Subcutaneous abdominal adipose tissue (tissue), 5 donors: ENCODE results near the gene RAB8A.
A peak's percentile ranks its signal among the peaks of the same experiment; 100 is the strongest.
"Not testable (repeated sequence)": the region's sequence is repeated elsewhere in the genome, so short reads cannot be mapped to it uniquely, and the experiment has no call there.

Source experiments
- H3K27ac ChIP-seq: one replicate; pipeline ENCODE4 v1.7.0; 2013; ENCODE audit warnings: low read depth, mild to moderate bottlenecking, inconsistent platforms, low read length, moderate library complexity
- H3K27me3 ChIP-seq, 5 donors: one replicate each; pipeline ENCODE4 v1.7.0; 2013; ENCODE audit warnings: low read length in 5 of 5, inconsistent platforms in 1 of 5; ENCODE audit not compliant: control insufficient read depth in 5 of 5, insufficient read depth in 4 of 5
- H3K36me3 ChIP-seq, 5 donors: one replicate each; pipeline ENCODE4 v1.7.0; 2013; ENCODE audit warnings: low read length in 5 of 5; ENCODE audit not compliant: control insufficient read depth in 5 of 5, insufficient read depth in 5 of 5
- H3K4me1 ChIP-seq, 5 donors: one replicate each; pipeline ENCODE4 v1.7.0; 2013; ENCODE audit warnings: low read length in 5 of 5, mild to moderate bottlenecking in 3 of 5, moderate library complexity in 1 of 5; ENCODE audit not compliant: control insufficient read depth in 5 of 5, insufficient read depth in 5 of 5
- H3K4me3 ChIP-seq, 5 donors: one replicate each; pipeline ENCODE4 v1.7.0; 2013; ENCODE audit warnings: low read length in 5 of 5, low read depth in 1 of 5
- H3K9ac ChIP-seq, 5 donors: one replicate each; pipeline ENCODE4 v1.7.0; 2013; ENCODE audit warnings: low read length in 5 of 5, mild to moderate bottlenecking in 4 of 5, moderate library complexity in 3 of 5
- H3K9me3 ChIP-seq, 5 donors: one replicate each; pipeline ENCODE4 v1.7.0; 2013; ENCODE audit warnings: low read length in 5 of 5; ENCODE audit not compliant: control insufficient read depth in 5 of 5
- donor health status: healthy.
- donor health status: healthy.
- donor health status: healthy.
- donor health status: healthy.
- donor health status: healthy.

The RAB8A gene

DNA sequence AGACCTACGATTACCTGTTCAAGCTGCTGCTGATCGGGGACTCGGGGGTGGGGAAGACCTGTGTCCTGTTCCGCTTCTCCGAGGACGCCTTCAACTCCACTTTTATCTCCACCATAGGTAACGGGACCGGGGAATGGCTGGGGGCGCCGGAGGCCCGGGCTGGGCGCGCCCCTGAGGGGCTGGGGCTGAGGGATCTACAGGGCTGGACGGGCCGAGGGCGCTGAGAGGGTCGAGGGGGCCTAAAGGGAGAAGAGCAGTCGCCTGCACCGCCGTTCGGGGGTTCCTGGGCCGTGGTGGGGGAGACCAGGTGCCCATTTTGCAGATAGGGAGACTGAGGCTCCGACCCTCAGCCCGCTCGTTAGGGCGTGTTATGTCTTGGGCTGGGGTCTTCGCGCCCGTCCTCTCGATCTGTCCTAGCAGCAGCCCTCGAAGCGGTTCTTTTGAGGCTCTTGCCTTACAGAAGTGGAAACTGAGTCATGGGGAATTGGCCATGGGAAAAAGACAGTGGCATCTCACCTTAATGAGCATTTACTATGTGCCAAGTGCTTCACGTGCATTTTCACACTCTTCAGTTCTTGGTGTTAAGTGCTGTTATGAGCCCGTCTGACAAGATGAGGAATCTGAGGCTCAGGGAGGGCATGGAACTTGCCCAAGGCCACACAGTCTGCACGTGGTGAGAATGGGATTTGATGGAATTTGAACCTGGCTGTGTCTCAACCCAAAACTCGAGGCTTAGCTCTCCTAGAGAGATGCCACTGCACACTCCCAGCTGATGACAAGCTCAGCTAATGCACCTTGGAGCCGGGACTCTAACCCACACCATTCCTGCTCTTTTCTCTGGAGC lies 442 bp downstream of the RAB8A start:
- Histone ChIP-seq H3K9ac (peak overlapping the region; percentile 22 to 97 (median 90)), H3K4me3 (peak overlapping the region; percentile 70 to 97 (median 90)), H3K27me3 (no peaks in the 10 kb centered on the region), H3K27ac (peak overlapping the region; percentile 78), H3K36me3 (peaks cover 0 to 4% (median 0%) of the 10 kb centered on the region in 5 donors), H3K9me3 (no peaks in the 10 kb centered on the region), H3K4me1 (peaks cover 6 to 33% (median 27%) of the 10 kb centered on the region in 5 donors)

DNA sequence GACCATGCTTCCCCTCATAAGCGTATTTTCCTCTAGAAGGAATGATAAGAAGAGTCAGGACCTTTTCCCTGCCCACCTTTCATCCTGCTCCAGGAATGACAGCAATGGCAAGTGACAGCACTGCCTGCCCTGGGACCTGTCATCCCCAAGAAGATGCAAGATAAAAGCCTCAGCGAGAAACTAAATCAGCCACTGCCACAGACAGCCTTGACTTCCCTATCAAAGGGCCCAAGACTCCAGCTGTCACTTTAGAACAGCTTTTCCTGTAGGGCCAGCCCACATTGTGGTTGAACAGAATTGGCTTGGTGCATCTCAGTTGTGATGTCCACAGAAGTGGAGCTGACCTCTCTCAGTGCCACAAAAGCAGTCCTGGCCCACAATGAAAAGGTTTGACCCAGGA lies 1.1 kb downstream of the RAB8A start:
- H3K36me3 ChIP-seq = peaks cover 0 to 6% (median under 1%) of the 10 kb centered on the region in 5 donors
- no peaks in the 10 kb centered on the region for H3K27me3 ChIP-seq
- H3K27ac ChIP-seq = no peak overlapping the region
- no peaks in the 10 kb centered on the region for H3K9me3 ChIP-seq
- H3K4me3 ChIP-seq = peak overlapping the region; percentile 70 to 97 (median 90)
- peak overlapping the region in 4 of 5 donors; percentile 22 to 97 (median 92) for H3K9ac ChIP-seq
- H3K4me1 ChIP-seq = peaks cover 6 to 36% (median 28%) of the 10 kb centered on the region in 5 donors

DNA sequence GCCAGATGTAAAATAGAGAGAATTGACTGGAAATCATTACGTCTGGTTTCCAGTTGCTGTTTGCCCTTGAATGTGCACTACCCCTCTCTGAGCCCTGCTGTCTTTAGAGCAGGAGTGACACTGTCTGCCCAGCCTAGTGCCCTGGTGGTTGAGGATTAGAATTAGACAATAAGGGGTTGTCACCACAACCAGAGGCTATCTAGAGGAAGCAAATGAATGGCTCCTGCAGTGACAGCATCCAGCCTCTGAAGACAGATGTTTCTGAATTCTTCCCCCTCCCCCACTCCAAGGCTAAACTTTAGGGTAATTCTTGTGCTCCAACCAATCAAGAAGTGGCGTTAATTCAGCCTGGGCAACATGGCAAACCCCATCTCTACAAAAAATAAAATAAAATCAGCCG lies 2.0 kb downstream of the RAB8A start:
- H3K9ac ChIP-seq = no peak overlapping the region
- no peaks in the 10 kb centered on the region for H3K27me3 ChIP-seq
- peaks cover 6 to 43% (median 34%) of the 10 kb centered on the region in 5 donors for H3K4me1 ChIP-seq
- H3K36me3 ChIP-seq = peaks cover 0 to 16% (median 10%) of the 10 kb centered on the region in 5 donors
- H3K9me3 ChIP-seq = no peaks in the 10 kb centered on the region
- H3K27ac ChIP-seq = no peak overlapping the region
- H3K4me3 ChIP-seq = no peak overlapping the region

DNA sequence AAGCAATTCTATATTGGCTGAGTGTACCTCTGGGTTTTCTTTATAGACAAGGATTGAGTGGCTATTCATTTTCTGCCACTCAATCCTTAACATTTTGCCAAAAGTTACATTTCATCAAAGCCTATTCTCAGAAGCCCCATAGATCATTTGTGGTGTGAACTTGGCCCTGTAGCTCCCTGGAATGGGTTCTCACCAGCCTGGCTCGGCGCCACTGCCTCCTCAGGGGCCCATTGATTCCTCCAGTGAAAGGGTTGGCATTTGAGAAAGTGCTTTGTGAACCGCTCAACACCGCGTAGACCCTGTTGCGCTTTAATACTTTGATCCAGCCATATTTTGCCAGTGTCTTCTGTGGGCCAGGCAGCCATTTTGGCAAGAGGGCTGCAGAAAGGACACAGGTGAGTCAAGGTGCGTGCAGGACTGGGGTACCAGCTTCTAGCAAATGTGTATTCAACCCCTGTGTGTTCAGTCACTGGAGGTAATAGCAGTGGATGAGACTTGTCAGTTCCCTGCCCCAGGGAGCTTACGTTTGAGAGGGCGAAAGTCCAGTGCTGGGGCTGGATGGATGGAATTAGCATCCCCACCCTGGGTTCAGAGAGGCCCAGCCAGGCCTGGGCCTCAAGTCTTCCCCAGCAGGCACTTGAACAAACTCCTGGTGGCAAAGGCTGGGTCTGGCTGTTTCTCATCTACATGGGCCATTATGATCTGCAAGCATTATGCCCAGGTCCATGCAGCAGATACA lies 3.8 kb downstream of the RAB8A start:
- Histone ChIP-seq H3K36me3 (peaks cover 0 to 28% (median 20%) of the 10 kb centered on the region in 5 donors), H3K9ac (no peak overlapping the region), H3K4me1 (peaks cover 6 to 43% (median 34%) of the 10 kb centered on the region in 5 donors), H3K27ac (no peak overlapping the region), H3K27me3 (no peaks in the 10 kb centered on the region), H3K9me3 (no peaks in the 10 kb centered on the region), H3K4me3 (no peak overlapping the region)

DNA sequence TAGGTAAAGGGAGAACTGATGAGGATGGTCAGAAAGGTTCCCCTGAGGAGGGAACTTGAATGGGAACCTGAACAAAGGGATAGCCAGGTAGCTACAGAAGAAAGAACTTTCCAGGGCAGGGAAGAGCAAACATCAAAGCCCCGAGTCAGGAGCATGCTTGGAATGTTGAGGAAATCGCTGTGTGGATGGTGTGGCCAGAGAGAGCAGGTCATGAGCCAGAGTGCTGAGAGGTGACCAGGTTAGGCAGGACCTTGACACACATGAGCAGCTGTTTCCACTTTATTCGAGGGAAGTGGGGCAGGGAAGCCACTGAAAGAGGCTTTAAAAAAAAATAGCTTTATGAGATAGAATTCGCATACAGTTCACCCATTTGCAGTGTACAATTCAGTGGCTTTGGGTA lies 4.4 kb downstream of the RAB8A start:
- H3K36me3 ChIP-seq = peaks cover 0 to 32% (median 22%) of the 10 kb centered on the region in 5 donors
- H3K27me3 ChIP-seq = no peaks in the 10 kb centered on the region
- peak overlapping the region in 1 of 5 donors; percentile 4 for H3K9ac ChIP-seq
- H3K4me3 ChIP-seq = no peak overlapping the region
- H3K27ac ChIP-seq = no peak overlapping the region
- H3K9me3 ChIP-seq = no peaks in the 10 kb centered on the region
- peaks cover 6 to 39% (median 31%) of the 10 kb centered on the region in 5 donors for H3K4me1 ChIP-seq

DNA sequence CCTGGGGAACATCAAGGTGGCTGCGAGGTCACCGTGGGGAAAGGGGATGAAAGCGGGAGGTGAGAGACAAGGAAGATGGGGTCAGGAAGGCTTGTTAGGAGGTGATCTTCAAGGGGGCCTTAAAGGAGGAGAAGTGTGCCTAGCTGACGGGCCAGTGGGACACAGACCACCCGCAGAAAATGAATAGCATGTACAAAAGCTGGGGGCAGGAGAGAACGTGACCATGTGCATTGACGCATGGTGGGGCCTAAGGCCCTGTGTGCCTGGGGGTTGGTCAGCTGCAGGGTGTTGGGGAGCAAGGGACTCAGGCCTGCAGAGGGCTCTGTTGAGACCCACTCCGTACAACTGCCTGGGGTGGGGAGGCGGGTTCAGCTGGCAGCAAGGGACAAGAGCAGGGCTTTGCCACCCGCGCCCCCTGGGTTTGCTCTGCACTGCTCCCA lies 5.9 kb downstream of the RAB8A start:
- H3K9ac ChIP-seq = no peak overlapping the region
- peaks cover 4 to 28% (median 22%) of the 10 kb centered on the region in 5 donors for H3K4me1 ChIP-seq
- no peaks in the 10 kb centered on the region for H3K9me3 ChIP-seq
- H3K27ac ChIP-seq = no peak overlapping the region
- peaks cover 0 to 47% (median 37%) of the 10 kb centered on the region in 5 donors for H3K36me3 ChIP-seq
- H3K27me3 ChIP-seq = no peaks in the 10 kb centered on the region
- H3K4me3 ChIP-seq = no peak overlapping the region

DNA sequence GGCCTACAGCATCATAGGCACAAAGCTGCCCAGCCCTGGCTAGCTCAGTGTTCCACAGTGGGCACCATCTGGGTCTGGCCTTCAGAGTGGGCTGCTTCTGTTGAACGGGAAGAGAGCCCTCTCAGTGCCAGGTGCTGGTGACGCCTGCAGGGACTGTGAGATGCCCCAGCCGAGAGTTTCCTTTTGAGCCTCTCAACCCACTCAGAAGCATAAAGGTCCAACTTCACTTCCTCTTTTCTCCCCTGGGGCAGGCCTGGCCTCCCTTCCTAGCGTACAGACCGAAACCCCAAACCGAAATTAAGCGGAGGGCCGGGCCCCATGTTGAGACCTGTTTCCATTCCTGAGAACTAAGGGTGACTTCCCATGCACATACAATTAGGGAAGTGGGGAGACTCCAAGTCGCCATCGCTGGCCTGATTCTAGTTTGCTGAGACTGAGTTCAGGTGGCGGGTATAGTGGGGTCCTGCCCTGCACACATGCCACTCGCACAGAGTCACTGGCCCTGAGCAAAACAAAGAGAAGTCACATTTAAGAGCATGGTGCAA lies 6.9 kb downstream of the RAB8A start:
- H3K27me3 ChIP-seq = no peaks in the 10 kb centered on the region
- H3K9me3 ChIP-seq = no peaks in the 10 kb centered on the region
- peak overlapping the region in 1 of 5 donors; percentile 6 for H3K4me3 ChIP-seq
- peaks cover 0 to 57% (median 44%) of the 10 kb centered on the region in 5 donors for H3K36me3 ChIP-seq
- H3K27ac ChIP-seq = no peak overlapping the region
- no peak overlapping the region for H3K9ac ChIP-seq
- H3K4me1 ChIP-seq = peaks cover 0 to 23% (median 15%) of the 10 kb centered on the region in 5 donors

DNA sequence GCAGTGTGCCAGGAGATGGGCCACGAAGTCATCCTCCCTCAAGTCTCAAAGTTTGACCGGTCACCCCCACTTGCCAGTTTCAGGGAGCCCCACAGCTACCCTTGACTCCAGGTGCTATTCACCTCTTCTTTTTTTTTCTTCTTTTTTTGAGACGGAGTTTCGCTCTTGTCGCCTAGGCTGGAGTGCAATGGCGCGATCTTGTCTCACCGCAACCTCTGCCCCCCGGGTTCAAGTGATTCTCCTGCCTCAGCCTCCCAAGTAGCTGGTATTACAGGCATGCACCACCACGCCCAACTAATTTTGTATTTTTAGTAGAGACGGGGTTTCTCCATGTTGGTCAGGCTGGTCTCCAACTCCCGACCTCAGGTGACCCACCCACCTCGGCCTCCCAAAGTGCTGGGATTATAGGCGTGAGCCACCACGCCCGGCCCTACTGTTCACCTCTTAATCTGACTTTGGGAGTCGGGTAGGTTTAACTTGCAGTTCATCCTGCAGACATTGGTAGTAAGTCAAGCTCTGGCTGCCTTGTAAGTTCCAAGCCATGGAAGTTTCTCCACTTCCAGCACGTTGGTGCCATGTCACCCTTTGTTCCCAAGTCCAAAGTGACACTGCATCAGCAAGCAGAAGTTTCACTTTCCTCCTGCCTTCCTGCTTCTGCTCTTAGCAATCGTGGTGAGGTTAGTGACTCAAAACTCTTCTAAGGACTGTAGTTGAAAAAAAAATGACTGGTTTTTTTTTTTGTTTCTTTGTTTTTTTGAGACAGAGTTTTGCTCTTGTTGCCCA lies 7.6 kb downstream of the RAB8A start:
- Histone ChIP-seq H3K36me3 (peaks cover 0 to 64% (median 51%) of the 10 kb centered on the region in 5 donors), H3K4me1 (peaks cover 0 to 23% (median 15%) of the 10 kb centered on the region in 5 donors)
- not testable (repeated sequence) for H3K9ac ChIP-seq, H3K27me3 ChIP-seq, H3K27ac ChIP-seq, H3K4me3 ChIP-seq, H3K9me3 ChIP-seq

DNA sequence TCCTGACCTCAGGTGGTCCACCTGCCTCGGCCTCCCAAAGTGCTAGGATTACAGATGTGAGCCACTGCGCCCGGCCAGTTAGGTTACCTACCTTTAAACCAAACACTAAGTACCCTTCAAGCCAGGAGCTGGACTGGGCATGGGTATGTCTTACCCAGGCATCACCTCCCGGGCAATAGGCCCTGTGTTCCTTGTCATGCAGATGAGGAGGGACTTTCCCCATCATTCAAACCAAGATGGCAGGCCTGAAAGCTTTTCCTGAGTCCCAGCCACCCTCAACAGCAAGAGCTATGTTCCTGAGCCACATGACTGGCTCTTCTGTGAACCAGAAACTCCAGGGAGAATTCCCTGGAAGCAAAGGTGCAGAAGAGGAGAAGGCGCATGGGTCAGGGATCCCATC lies 9.5 kb downstream of the RAB8A start:
- Histone ChIP-seq H3K27me3 (no peaks in the 10 kb centered on the region), H3K36me3 (peaks cover 0 to 83% (median 66%) of the 10 kb centered on the region in 5 donors), H3K27ac (no peak overlapping the region)

More for the DNA sequence above, 9.5 kb downstream of the RAB8A start:
- Histone ChIP-seq H3K4me1 (peaks cover 0 to 10% (median 5%) of the 10 kb centered on the region in 5 donors), H3K4me3 (no peak overlapping the region), H3K9ac (no peak overlapping the region), H3K9me3 (no peaks in the 10 kb centered on the region)
